ENCODE measurements around the gene FXYD1.

DNA sequence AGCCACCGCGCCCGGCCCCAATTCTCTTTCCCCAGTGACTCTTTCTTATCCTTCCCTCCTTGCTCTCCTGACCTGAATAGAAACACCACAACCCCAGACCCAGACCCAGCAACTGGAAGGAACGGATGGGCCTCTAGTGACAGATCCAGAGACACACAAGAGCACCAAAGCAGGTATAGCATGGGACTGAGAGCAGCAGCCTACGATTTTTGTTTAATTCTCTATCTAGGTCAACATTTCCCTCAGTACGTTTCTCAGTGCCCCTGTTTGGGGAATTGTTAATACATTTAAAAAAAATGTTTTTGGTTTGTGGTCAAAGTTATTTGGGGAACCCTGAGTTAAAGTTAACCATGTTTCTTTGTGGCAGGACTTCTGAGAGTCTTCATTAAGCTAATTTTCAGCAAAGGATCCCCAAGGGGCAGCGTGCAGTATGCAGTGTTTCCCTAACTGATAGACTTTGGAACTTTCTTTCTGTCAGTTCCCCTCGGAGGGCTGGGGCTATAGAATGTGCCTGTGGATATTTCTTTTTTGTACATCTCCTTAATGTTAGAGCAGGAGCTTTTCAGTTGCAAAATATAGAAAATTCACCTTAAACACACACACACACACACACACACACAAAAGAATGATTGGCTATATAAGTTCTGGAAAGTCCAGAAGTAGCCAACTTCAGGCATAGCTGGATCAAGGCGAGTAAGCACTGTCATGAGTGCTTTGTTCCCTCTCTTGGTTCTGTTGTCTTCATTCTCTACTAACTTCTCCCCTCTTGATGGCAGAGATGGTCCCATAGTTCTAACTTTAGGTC is 22.2 kb downstream of the FXYD1 start:
- TF ChIP-seq SIN3A (IDR thresholded peaks at IDR 0.05; ENCODE audit: borderline replicate concordance, low read depth, low read length) (no peak), SMC3 (IDR thresholded peaks at IDR 0.05; ENCODE audit: low read depth, low read length) (no peak), EP300 (IDR thresholded peaks at IDR 0.05; ENCODE audit: borderline replicate concordance in 1 of 2, low read depth in 1 of 2, low read length in 1 of 2) (no peak), GABPA (IDR thresholded peaks at IDR 0.05; ENCODE audit: low read depth) (no peak), TAF1 (IDR thresholded peaks at IDR 0.05; ENCODE audit: borderline replicate concordance, low read depth, low read length) (no peak)
- TF ChIP-seq, protein P1, sequence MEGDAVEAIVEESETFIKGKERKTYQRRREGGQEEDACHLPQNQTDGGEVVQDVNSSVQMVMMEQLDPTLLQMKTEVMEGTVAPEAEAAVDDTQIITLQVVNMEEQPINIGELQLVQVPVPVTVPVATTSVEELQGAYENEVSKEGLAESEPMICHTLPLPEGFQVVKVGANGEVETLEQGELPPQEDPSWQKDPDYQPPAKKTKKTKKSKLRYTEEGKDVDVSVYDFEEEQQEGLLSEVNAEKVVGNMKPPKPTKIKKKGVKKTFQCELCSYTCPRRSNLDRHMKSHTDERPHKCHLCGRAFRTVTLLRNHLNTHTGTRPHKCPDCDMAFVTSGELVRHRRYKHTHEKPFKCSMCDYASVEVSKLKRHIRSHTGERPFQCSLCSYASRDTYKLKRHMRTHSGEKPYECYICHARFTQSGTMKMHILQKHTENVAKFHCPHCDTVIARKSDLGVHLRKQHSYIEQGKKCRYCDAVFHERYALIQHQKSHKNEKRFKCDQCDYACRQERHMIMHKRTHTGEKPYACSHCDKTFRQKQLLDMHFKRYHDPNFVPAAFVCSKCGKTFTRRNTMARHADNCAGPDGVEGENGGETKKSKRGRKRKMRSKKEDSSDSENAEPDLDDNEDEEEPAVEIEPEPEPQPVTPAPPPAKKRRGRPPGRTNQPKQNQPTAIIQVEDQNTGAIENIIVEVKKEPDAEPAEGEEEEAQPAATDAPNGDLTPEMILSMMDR (IDR thresholded peaks at IDR 0.05): no peak
- TF ChIP-seq, protein P2, sequence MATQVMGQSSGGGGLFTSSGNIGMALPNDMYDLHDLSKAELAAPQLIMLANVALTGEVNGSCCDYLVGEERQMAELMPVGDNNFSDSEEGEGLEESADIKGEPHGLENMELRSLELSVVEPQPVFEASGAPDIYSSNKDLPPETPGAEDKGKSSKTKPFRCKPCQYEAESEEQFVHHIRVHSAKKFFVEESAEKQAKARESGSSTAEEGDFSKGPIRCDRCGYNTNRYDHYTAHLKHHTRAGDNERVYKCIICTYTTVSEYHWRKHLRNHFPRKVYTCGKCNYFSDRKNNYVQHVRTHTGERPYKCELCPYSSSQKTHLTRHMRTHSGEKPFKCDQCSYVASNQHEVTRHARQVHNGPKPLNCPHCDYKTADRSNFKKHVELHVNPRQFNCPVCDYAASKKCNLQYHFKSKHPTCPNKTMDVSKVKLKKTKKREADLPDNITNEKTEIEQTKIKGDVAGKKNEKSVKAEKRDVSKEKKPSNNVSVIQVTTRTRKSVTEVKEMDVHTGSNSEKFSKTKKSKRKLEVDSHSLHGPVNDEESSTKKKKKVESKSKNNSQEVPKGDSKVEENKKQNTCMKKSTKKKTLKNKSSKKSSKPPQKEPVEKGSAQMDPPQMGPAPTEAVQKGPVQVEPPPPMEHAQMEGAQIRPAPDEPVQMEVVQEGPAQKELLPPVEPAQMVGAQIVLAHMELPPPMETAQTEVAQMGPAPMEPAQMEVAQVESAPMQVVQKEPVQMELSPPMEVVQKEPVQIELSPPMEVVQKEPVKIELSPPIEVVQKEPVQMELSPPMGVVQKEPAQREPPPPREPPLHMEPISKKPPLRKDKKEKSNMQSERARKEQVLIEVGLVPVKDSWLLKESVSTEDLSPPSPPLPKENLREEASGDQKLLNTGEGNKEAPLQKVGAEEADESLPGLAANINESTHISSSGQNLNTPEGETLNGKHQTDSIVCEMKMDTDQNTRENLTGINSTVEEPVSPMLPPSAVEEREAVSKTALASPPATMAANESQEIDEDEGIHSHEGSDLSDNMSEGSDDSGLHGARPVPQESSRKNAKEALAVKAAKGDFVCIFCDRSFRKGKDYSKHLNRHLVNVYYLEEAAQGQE (IDR thresholded peaks at IDR 0.05; ENCODE audit: low read depth, low read length): no peak
- TF ChIP-seq, protein P3, sequence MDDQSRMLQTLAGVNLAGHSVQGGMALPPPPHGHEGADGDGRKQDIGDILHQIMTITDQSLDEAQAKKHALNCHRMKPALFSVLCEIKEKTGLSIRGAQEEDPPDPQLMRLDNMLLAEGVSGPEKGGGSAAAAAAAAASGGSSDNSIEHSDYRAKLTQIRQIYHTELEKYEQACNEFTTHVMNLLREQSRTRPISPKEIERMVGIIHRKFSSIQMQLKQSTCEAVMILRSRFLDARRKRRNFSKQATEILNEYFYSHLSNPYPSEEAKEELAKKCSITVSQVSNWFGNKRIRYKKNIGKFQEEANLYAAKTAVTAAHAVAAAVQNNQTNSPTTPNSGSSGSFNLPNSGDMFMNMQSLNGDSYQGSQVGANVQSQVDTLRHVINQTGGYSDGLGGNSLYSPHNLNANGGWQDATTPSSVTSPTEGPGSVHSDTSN (IDR thresholded peaks at IDR 0.05): no peak

All from SK-N-SH (cell line).